HG03354 (cell line): ENCODE results near the gene TMEM72.
"Not testable (repeated sequence)": the region's sequence is repeated elsewhere in the genome, so short reads cannot be mapped to it uniquely, and the experiment has no call there.

Experiments
- ATAC-seq: cut with Tn5 transposase; IDR thresholded peaks from one replicate; pipeline ENCODE4 v1.9.1; 2021; ENCODE audit warnings: mild to moderate bottlenecking; ENCODE audit not compliant: unreplicated experiment, poor library complexity, severe bottlenecking

Gene TMEM72

DNA sequence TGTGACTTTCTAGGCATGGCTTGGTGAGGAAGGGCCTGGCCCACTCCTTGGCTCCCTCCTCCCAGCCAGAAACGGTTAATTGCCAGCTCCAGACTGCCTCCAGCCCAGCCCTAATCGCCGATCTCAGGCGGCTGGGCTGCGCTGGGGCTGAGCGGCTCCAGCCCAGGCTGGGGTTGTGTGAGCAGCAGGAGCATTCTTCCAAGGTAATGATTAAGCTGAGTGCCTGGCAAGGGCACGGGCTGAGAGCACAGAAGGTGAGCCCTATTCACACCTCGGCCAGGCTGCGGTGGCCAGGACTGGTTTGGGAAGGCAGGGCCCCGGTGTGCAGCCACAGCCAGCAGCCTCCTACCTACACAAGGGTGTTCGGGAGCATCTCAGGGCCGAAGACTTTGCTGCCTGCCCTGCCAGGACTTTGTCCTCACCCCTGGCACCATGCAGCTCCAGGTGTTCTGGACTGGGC lies at the start of gene TMEM72:
Gene TMEM72, plus strand, starts transcription at position 257 of the 460 bp plus-strand sequence. Its CDS starts 176 bp downstream, at position 433.
- no peak for ATAC-seq

- ATAC-seq: no peak
These were observed 49.0 kb upstream of the TMEM72 start for GRCh38 chr10:44862006-44862751.

GRCh38 chr10:44862924-44863323 lies 48.2 kb upstream of the TMEM72 start:
- no peak for ATAC-seq

DNA sequence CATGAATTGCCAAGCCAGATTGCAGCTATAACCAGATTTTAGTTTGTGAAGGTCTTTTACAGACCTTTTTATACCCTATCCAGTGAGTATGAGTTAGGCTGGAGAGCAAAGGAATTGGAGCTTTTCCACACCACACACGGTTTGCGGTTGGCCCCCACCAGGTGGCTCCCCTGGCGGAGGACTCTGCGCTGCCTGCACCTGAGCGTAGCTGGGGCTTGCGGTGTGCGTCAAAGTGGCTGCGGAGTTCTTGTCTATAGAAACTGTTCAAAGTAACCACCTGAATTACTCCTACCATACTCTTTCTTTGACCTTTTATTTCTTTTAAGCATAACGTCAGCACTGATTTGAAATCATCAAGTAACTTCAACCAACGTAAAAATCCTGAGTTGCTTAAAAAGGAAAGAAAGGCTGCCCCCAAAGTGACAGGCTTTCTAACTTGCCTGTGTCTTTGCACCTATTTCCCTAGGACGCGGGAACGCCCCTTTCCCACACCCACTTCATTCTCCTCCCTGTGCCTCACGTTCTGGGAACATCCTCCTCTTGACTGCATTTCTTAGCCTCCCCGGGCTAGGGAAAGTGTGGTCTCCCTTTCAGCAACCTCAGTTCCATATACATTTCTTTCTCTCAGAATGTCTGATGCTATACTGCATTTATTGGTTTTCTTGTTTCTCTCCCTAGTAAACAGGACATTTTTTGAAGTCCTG lies 47.6 kb upstream of the TMEM72 start:
- ATAC-seq: no peak

GRCh38 chr10:44864051-44864450 lies 47.1 kb upstream of the TMEM72 start:
- ATAC-seq: no peak

GRCh38 chr10:44864637-44865288 lies 46.4 kb upstream of the TMEM72 start:
- peak; percentile 85 for ATAC-seq

- ATAC-seq: peak; percentile 9
These were observed 45.9 kb upstream of the TMEM72 start for GRCh38 chr10:44865289-44865671.

GRCh38 chr10:44866367-44866766 lies 44.8 kb upstream of the TMEM72 start:
- not testable (repeated sequence) for ATAC-seq

GRCh38 chr10:44870031-44870430 lies 41.1 kb upstream of the TMEM72 start:
- no peak for ATAC-seq

- no peak for ATAC-seq
These were observed 38.0 kb upstream of the TMEM72 start for GRCh38 chr10:44873160-44873559.

DNA sequence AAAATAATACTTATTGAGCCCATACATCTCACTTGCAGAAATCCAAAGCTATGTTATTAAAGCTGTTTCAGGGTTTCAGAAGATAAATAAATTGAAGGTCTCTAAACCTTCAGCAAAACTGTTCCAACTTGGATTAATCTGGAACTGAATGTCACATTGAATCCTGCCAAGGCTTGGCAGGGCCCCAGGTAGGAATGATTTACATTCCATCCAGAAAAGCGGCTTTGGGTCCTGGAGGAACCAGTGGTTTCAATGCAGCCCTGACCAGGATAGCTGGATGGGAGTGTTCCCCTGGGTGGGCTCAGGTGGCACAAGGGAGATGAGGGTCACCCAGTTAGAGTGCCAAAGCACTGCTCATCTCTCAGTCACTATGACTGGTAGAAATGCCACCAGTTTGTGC lies 37.0 kb upstream of the TMEM72 start:
- ATAC-seq: no peak

GRCh38 chr10:44878706-44879530 lies 32.2 kb upstream of the TMEM72 start:
- peak; percentile 87 for ATAC-seq

- ATAC-seq: no peak
These were observed 31.6 kb upstream of the TMEM72 start for GRCh38 chr10:44879531-44879899.

- no peak for ATAC-seq
These were observed 30.9 kb upstream of the TMEM72 start for GRCh38 chr10:44880090-44880715.

DNA sequence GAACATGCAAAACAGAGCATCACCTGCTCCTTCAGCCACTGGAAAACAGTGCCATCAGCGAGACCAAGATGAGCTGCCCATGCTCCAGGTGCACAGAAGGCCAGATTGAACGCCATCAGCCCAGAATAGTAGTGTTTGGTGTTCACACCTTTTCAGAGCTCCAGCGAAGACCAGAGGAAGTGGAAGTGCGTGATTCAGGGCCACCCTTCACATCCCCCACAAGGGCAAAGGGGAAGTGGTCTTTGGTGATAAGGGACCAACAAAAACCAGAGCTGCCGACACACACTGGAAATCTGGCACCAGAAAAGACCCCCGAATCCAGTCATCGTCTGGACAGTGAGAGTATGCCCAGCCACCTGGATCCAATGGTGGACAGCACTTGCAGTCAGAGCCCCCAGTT lies 29.5 kb upstream of the TMEM72 start:
- ATAC-seq: no peak

GRCh38 chr10:44882166-44882720 lies 28.9 kb upstream of the TMEM72 start:
- ATAC-seq: no peak

GRCh38 chr10:44883593-44884331 lies 27.4 kb upstream of the TMEM72 start:
- no peak for ATAC-seq

- no peak for ATAC-seq
These were observed 25.4 kb upstream of the TMEM72 start for GRCh38 chr10:44885710-44886109.

GRCh38 chr10:44886966-44887365 lies 24.2 kb upstream of the TMEM72 start:
- no peak for ATAC-seq
